HL-60/S4 treated with retinoic acid at 250 ng/mL for 4 days and 3 days (cell line): ENCODE results near the gene RARRES1.

Experiments
- in situ Hi-C: fragments of 300-500 bp; cut with MboI; formaldehyde crosslinking; loops from 2 replicates; pipeline ENCODE4 v1.7.0; 2022; ENCODE audit warnings: low sequenced_read_pairs

Gene RARRES1

DNA sequence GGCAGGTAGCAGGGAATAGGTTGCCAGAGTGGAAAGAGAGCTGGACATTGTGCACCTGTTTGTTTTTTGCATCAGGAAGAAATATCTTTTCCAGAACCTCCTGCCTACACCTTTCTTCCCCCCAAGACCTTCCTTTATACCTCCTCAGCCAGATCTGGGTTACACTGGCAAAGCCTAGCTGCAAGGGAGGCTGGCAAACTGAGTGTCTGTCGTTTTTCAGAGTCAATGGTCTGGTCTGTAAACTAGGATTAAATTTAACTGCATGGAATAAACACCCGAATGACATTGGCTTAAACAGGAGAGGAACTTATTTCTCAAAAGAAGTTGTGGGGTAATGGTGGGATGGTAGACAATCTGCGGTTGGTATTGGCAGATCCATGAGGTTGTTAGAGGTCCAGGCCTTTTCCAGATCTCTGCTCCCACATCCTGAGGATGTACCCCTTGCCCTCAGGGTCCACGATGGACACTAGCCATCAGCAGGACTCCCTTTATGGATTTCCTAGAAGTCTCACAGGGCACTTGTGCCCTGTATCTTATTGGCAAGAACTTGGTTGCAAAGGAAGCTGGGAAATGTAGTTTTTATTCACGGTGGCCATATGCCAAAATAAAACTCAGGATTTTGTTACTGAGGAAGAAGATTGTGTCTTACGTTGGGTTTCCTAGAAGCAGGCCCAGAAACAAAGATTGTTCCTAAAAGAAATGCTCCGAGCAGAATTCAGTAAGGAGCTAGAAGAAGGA lies 3.2 kb upstream of the RARRES1 start:
- in situ Hi-C loops, result no loop called here

DNA sequence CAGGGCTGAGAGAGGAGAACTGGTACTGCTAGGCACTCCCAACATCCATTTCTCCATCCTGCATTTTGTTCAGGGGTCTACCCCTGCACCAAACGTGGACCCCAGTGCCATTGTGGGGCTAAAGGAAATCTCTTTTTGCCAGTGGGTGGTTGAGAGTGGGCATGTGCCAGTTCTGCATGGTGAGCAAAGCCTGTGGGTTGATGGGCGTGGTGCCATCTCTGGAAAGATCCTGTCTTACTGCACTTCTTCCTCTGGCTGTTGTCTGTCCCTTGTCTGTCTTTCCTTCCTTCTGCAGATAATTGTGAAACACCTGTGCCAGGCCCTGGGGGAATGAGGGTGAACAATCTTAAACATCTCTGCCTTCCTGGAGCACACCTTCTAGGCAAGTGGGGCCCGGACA lies 1.4 kb upstream of the RARRES1 start:
- in situ Hi-C loops, result no loop called here

DNA sequence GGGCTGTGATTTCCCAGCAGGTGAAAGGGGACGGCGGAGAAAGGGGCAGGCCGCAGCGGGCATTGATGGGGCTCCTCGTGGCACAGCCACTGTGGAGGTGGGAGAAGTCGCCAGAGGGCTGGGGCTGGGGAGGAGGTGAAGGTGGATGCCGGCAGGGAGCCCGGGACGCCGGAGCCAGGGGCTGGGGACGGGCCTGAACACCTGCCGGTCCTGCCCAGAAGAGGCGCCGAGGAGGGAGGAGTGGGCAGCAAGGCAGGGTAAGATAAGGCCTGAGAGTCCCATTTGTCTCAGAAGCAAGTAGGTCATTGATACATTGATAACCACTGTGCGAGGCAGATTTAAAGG lies 571 bp upstream of the RARRES1 start:
- in situ Hi-C loops, result no loop called here

DNA sequence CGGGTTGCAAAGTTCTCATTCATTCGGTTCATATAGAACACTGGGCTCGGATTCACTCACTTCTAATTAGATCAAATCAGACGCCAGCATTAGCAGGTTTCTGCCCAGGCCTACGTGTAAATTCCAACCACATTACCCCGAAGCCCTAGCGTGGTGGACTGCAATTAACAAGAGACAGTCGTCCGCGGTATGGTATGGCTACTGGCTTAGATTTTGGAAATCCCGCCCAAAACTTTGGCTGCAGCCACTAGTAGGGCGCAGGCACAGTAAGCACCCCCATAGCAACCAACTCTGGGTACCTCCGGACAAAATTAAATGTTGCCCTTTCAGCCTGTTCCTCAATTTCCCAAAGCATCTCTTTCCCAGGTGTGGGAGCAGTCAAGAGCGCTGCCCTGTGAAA lies 771 bp downstream of the RARRES1 start:
- in situ Hi-C loops, result no loop called here

DNA sequence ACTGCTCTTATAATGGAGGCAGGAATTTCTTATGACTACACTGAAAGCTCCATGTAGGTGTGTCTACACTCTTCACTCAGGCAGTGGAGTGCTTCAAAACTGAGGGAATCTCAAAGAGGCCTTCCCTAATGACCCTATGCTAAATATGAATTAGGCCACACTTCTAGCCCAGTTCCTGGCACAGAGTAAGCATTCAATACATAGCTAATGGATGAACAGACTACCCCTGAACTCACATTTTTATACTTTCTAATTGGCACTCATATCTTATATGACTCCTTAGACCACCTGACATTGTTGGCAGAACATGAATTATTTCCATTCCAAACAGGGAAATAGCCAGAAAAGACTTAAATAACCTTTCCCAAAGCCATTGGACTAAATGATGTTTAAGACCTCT lies 3.4 kb downstream of the RARRES1 start:
- in situ Hi-C loops, result no loop called here

DNA sequence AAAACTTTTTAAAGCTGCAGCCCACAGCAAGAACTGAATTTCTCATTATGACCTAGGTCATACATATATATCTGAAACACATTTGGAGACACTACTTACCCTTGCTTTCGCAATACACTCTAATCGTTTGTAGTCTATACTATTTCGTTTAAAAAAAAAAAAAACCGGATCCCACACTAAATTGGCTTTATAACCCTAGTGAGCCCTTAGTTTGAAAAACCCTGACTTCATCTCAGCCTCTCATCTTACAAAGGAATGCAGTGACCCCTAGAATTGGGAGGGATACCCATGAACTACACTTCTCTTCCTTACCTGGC lies 4.2 kb downstream of the RARRES1 start:
- in situ Hi-C loops, result no loop called here

DNA sequence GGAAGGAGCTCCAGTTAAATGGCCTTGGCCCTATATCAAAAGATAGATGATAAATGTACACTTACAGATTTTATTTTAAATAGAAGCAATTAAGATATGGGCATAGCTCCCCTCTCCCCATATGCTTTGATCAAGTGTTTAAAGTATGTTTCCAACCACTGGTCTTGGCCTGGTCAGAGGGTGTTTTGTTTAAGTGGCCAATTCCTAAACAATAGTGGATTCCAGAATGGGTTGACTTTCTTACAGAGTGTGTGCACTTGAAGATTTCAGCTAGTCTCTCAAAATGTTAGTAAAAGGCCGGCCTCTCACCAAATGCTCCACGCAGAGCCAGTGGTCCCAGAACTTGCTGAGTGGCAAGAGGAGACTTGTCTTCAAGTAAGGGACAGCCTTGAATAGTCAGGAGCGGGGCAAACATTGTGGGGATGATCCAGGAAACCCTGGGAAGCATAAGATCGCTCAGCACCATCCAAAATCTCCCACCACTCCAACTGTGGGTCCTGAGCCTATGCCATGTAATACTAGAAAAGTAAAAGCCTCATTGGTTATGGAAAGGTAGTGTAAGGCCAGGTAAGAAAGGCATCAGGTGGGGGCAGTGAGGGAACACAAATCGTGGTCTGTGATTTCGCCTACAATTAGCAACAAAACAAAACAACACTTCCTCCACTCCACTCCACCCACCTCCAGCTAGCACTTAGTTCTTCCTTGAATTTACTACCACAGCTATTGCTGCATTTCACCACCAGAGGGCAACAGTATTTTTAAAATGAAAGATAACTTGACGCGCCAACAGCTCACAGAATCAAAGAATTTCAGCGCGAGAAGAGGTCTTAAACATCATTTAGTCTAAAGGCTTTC lies 4.8 kb downstream of the RARRES1 start:
- in situ Hi-C loops, result no loop called here

DNA sequence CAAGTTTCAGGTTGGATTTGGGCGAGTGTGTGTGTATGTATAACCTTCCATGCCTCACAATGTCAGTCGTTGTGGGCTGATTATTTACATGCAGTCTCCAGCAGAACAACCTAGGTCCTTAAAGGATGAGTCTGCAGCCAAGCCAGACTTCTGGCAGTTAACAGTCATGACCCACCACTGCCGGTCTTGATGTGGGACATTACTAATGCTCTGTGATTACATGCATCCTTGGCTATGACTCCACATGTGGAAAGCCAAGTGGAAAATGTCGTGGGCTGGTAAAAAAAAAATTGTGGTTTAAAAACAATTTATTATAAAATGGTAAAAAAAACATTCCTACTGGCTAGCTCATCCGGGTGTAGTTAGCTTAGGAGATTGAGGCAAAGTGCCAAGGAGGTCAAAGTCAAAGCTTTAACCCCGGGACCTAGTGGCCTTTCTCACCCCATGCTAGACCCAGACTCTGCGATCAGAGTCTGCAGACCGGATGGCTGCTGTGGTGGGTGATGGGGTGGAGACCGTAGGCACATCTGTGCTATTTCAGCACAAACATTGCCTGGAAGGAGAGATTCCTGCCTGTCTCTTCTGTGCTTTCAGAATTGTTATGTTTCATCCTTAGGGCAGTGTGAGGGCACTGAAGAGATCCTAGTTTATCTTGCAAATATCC lies 6.8 kb downstream of the RARRES1 start:
- in situ Hi-C loops, result no loop called here

DNA sequence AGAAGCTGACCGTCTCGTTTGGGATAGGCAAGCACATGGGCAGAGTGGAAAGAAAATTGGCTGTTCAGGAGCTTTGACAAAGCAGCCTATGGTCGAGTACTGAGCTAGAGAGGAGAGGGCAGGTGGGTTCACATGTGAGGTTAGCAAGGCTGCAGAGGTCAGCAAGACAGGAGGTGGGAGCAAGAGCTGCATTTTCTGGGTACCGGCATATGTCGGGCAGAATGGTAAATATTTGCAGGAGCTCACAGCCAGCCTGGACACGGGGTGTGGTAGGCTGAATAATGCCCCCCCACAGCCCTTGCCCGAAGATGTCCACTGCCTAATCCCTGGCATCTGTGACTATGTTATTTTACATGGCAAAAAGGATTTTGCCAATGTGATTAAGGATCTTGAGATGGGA lies 8.3 kb downstream of the RARRES1 start:
- in situ Hi-C loops, result no loop called here

DNA sequence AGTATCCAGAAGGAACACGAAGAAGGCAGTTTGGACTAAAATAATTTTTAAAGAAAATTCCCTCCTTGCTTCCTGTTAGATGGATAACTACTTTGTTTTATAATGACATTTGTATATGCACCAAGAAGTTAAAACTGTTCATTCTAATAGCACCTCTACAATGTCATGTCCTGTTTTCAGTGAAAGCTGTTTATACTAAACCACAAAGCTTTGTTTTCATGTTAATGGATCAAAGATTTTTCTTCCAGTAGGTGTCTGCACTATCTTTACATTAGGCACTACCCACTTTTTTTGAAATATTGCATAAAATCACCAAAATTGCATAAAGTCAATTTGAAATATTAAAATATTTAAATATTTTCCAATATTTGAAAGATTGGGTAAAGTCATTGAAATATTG lies 10.1 kb downstream of the RARRES1 start:
- in situ Hi-C loops, result no loop called here

DNA sequence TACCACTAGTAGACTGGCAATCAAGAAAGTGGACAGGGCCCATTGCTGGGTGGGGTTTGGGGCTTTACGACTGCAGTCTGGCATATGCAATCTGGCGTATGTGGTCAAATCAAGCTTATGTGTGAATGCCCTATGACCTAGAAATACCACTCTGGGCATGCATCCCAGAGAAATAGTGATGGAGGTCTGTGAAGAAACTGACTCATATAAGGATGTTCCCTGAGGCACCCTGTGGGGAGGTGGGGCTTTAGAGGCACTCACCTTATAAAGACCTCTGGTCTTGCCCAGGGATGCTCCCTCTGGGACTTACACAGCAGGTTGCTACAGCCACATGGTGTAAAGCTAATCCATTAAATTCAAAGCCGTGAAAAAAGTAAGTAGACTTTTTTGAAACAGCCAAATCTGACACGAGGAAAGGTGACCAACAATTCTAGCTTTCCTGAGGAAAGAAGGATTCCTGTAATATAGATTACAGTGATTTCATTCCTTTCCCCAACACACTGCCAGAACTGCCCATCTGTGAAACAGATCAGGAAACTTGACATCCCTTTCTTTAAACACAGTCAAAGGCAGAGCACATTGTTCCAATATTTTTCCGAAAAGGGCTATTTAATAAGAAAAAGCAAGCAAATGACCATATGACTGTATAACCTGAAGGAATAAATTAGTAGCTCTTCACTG lies 13.6 kb downstream of the RARRES1 start:
- in situ Hi-C loops, result no loop called here

DNA sequence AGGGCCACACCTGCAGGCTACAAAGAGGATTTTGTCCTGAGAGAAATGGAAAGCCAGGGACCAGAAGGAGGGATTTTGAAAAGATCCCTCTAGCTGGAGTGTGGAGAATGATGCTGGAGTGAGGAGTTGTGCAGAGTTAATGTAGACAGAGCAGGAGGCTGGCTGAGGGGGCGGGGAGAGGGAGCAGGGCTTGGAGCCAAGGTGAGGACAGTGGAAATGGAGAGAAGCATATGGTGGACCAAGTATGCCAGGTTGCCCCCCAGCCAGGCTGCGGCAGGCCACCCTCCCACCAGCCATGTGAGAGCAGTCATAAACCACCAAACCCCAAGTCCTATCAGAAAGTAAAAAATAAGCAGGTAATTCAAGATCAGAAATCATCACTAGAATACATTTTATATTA lies 14.7 kb downstream of the RARRES1 start:
- in situ Hi-C loops, result no loop called here

DNA sequence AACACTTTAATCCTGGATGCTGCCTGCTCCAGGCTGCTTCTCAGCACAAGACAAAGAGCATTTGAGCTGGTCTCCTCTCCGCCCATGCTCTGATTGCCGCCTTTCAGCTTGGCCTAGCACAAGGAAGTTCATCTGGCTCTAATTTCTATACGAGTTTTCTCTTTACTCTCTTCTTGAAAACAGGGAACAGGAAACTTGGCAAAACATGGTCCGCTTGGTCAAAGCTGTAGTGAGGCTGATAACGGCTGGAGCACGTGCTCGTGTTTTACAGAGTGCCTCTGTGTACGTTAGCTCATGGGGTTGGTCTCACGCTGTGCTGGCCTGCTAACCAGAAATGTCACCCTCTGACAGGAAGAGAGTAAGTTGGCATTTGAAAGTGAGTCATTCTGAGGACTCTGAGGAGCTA lies 19.2 kb downstream of the RARRES1 start:
- in situ Hi-C loops, result no loop called here

DNA sequence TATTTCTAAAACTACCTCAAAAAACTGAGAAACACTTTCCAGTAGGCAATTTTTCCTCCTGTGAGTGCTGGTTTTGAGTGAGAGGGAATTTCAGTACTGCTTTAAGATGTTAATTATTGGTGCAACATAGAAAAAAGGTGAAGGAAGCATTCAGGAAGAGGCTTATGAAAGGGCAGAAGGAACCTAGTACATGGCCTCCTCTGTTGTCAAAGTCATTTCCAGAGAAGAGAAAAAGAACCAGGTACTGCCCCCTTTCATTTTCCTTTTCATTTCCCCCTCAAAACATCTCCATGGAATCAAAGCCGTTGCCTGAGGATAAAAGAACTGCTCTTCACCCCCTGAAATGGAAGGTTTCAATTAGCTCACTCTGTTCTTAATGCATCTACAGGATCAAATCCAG lies 19.8 kb downstream of the RARRES1 start:
- in situ Hi-C loops, result no loop called here

DNA sequence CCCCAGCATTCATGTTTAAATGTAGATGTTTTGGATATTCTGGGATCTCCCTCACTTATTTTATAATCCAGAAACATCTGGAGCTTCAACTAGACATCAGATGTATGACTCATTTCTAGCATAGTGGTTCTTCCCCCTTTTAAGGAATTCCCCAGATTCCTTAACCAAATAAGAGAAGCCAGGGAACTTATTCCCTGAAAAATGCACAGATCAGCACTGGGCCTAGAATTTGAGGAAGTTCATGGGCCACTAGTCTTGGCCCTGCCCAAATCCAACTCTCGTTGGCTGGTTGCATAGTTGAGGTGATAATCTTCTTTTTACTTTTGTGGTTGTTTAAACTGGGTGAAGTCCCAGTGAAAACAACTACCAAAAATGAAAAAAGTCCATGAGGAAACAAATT lies 20.4 kb downstream of the RARRES1 start:
- in situ Hi-C loops, result no loop called here

DNA sequence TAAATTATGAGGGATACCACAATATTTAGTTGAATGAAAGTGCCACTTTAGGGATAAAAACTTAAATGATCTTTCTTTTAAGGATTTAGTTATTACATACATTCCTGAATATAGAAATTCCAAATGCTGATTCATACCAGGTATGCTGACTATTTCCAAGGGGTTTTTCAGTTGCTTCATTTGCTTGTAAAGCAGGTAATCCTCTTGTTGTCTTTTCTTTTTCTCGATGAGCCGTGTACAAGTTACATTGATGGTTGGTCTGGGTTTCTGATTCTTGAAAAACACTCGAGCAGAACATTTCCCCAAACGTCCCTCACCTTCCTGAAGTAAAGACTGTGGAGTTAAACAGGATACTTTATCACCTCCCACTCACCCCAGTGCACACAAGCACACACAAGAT lies 21.7 kb downstream of the RARRES1 start:
- in situ Hi-C loops, result no loop called here

DNA sequence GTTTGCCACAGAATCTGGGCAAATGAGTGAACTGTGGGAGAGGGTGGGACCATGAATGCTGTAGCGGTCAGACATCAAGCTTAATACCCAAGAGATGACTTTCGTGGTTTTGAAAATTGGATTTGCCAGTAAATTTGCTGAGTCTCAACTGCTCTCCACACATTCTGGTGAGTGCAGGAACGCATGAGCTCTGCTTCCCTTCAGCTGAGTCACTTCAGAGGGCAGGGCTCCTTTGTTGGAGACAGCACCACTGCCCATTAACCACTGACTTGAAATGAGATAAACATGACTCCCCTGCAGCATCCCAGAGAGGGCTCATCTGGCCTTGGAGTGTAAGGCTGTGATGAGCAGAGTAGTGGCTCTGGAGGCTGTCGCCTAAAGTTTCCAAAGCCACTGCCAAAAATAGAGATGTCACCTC lies 22.6 kb downstream of the RARRES1 start:
- in situ Hi-C loops, result no loop called here

DNA sequence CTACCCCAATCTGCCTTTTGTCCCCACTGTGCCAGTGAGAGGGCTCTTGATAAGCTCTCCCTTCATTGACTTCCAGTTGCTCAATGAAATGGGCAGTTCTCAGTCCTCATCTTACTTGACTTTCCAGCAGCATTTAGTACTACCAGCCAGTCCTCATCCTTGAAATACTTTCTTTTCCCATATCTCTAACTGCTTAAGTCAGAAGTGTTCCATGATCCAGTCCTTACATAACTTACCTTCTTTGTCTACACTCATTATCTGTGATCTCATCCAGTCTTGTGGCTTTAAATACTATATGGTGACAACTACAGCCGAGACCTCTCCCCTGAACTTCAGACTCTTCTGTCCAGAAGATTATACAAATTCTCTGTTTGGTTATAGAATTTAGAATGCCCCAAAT lies 28.7 kb downstream of the RARRES1 start:
- in situ Hi-C loops, result no loop called here

DNA sequence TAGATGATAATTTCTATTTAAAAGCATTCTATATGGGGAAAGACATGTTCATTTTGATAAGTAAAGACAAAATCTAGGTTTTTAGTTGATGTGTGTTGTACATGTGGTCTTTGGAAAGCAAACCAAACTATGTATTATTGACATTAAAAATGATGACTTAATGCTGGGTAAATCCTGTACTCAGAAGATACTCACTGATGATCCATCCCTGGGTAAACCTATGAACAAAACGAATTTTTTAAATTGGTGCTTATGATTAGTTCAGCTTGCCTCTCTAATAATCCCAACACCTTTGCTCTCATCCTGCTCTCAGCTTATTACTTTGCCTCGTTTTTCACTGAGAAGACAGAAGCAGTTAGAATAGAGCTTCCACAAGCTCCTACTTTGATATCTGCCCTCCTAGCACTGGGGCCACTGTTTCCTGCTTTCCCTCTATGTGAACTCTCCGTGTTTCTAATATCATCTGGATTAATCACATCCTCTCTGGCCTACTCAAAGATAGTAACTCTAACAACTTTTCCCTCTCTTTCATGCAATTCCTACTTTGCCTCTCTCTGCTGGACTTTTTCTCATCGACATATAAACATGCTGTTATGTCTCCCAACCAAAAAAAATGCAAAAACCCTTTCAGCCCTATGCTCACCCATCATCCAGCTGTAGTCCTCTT lies 29.3 kb downstream of the RARRES1 start:
- in situ Hi-C loops, result no loop called here

DNA sequence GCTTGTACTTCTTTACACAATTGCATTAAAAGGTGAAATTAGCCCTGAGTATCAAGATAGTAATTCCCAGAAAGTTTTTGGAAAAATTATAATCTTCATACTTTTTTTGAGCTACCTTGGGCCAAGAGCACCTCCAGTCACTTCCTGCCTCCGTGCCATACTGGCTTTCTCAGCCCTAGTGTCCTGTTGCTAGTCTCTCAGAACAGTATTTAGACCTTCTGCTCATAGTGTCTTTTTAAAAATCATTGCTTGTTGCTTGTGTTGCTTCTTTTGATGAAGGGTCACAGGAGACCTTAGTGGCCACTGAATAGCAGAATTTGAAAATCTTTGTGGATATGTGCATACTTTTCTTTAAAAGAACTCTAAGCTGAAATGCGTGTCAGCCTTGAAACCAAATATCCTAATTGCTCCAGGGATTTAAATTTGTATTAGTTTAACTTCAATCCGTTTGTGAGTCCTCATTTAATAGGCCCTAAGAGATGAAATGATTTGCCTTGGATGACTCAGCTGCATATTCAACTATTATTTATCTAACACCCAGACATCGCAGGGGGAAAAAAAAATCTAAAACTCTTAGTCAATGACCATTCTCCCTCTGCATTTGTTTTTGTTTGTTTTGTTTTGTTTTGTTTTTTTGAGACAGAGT lies 30.7 kb downstream of the RARRES1 start:
- in situ Hi-C loops, result no loop called here

DNA sequence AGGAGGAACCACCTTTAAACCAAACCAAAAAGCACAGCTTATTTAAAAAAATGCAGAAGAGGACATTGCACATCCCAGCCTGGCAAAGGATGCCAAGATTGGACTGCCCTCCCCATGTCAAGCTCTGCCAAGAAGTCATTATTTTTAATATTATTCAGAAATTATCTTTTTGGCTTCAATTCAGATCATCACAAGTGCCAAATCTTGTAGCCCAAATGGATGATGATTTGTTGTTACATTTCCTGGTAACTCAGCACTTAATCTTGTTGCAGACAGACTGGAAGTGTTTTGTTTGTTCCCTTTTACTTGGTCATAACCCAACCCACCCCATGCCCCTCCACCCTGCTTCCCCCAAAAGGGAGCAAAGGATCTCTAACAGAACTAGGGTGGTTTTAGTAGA lies 31.7 kb downstream of the RARRES1 start:
- in situ Hi-C loops, result no loop called here
